ENCODE results near the gene HOXD13. TPM values are rescaled to one million over a fixed set of nuclear protein-coding genes. Genes with fewer than 3 reads are reported as not detected.

The HOXD13 gene
- total RNA-seq, 2 experiments from 2014 or later: not detected

- no peak for DNase-seq
- Mint-ChIP-seq H3K4me3 (no peak overlapping the region), H3K9me3 (no peaks in the 10 kb centered on the region), H3K4me1 (peaks cover 6% of the 10 kb centered on the region), H3K27me3 (peaks cover 86% of the 10 kb centered on the region), H3K27ac (no peak overlapping the region), H3K36me3 (ENCODE audit: low read depth) (peaks cover 2% of the 10 kb centered on the region)
- ChIA-PET CTCF (interaction anchor here (0.8 to 2.3 kb wide), 6 partner anchors 10 to 43 kb away, joined by 3 to 9 read pairs (median 4); no protein-coding TSS in a partner anchor), POLR2A (interaction anchor here (0.8 to 1.6 kb wide), 3 partner anchors 12 to 47 kb away, joined by 3 read pairs; no protein-coding TSS in a partner anchor)
Measured at GRCh38 chr2:176120364-176121189, 28.1 kb downstream of the HOXD13 start.

- DNase-seq: no peak
- H3K9me3 Mint-ChIP-seq: no peaks in the 10 kb centered on the region
- peaks cover 2% of the 10 kb centered on the region for H3K36me3 Mint-ChIP-seq (ENCODE audit: low read depth)
- peaks cover 86% of the 10 kb centered on the region for H3K27me3 Mint-ChIP-seq
- H3K27ac Mint-ChIP-seq: no peak overlapping the region
- POLR2A ChIA-PET: interaction anchor here (1.0 to 1.6 kb wide), 3 partner anchors 11 to 462 kb away, joined by 3 read pairs; no protein-coding TSS in a partner anchor
- CTCF ChIA-PET: interaction anchor here (0.8 to 2.3 kb wide), 6 partner anchors 10 to 531 kb away, joined by 3 to 9 read pairs (median 4); no protein-coding TSS in a partner anchor
- peaks cover 6% of the 10 kb centered on the region for H3K4me1 Mint-ChIP-seq
- H3K4me3 Mint-ChIP-seq: no peak overlapping the region
Measured at GRCh38 chr2:176121190-176122051, 28.9 kb downstream of the HOXD13 start.

- H3K9me3 Mint-ChIP-seq: no peaks in the 10 kb centered on the region
- no peak for DNase-seq
- peaks cover 6% of the 10 kb centered on the region for H3K4me1 Mint-ChIP-seq
- ChIA-PET POLR2A (interaction anchor here (1.0 kb wide), 1 partner anchor 461 kb away, joined by 3 read pairs; no protein-coding TSS in a partner anchor), CTCF (interaction anchor here (1.2 to 2.3 kb wide), 2 partner anchors 11 to 530 kb away, joined by 3 to 9 read pairs; no protein-coding TSS in a partner anchor)
- peaks cover 2% of the 10 kb centered on the region for H3K36me3 Mint-ChIP-seq (ENCODE audit: low read depth)
- H3K27ac Mint-ChIP-seq: peak overlapping the region; percentile 35
- no peak overlapping the region for H3K4me3 Mint-ChIP-seq
- H3K27me3 Mint-ChIP-seq: peaks cover 85% of the 10 kb centered on the region
Measured at GRCh38 chr2:176122052-176122682, 29.6 kb downstream of the HOXD13 start.

- no peaks in the 10 kb centered on the region for H3K9me3 Mint-ChIP-seq
- H3K4me1 Mint-ChIP-seq: peaks cover 6% of the 10 kb centered on the region
- peaks cover 2% of the 10 kb centered on the region for H3K36me3 Mint-ChIP-seq (ENCODE audit: low read depth)
- CTCF ChIA-PET: interaction anchor here (1.2 kb wide), 1 partner anchor 529 kb away, joined by 3 read pairs; no protein-coding TSS in a partner anchor
- H3K27ac Mint-ChIP-seq: peak within 1 kb of the TSS; percentile 35
- no peak for DNase-seq
- H3K27me3 Mint-ChIP-seq: peaks cover 84% of the 10 kb centered on the region
- no peak within 1 kb of the TSS for H3K4me3 Mint-ChIP-seq
- POLR2A ChIA-PET: no interaction called here
Measured at GRCh38 chr2:176122683-176123410, 30.3 kb downstream of the HOXD13 start, which contains the start of gene HOXD9. TSS of gene HOXD9 (plus strand) at chr2:176122719. CDS start at chr2:176122769, 50 bp downstream.

GRCh38 chr2:176123411-176124109 lies 31.0 kb downstream of the HOXD13 start:
- H3K27ac Mint-ChIP-seq: no peak overlapping the region
- peaks cover 11% of the 10 kb centered on the region for H3K4me1 Mint-ChIP-seq
- DNase-seq: no peak
- H3K36me3 Mint-ChIP-seq (ENCODE audit: low read depth): peaks cover 7% of the 10 kb centered on the region
- POLR2A ChIA-PET: no interaction called here
- CTCF ChIA-PET: no interaction called here
- H3K9me3 Mint-ChIP-seq: no peaks in the 10 kb centered on the region
- H3K4me3 Mint-ChIP-seq: no peak overlapping the region
- H3K27me3 Mint-ChIP-seq: peaks cover 84% of the 10 kb centered on the region

- H3K4me3 Mint-ChIP-seq: no peak overlapping the region
- POLR2A ChIA-PET: no interaction called here
- H3K4me1 Mint-ChIP-seq: peaks cover 8% of the 10 kb centered on the region
- no peaks in the 10 kb centered on the region for H3K9me3 Mint-ChIP-seq
- H3K36me3 Mint-ChIP-seq (ENCODE audit: low read depth): peaks cover 6% of the 10 kb centered on the region
- peaks cover 83% of the 10 kb centered on the region for H3K27me3 Mint-ChIP-seq
- CTCF ChIA-PET: interaction anchor here (0.8 kb wide), 1 partner anchor 1024 kb away, joined by 3 read pairs; no protein-coding TSS in a partner anchor
- no peak for DNase-seq
- no peak overlapping the region for H3K27ac Mint-ChIP-seq
Measured at GRCh38 chr2:176124110-176124946, 31.8 kb downstream of the HOXD13 start.

- no peak overlapping the region for H3K4me3 Mint-ChIP-seq
- ChIA-PET POLR2A (no interaction called here), CTCF (interaction anchor here (0.8 to 4.0 kb wide), 5 partner anchors 7 to 1023 kb away, joined by 3 to 43 read pairs (median 7); no protein-coding TSS in a partner anchor)
- peaks cover 6% of the 10 kb centered on the region for H3K36me3 Mint-ChIP-seq (ENCODE audit: low read depth)
- DNase-seq: no peak
- no peak overlapping the region for H3K27ac Mint-ChIP-seq
- peaks cover 8% of the 10 kb centered on the region for H3K4me1 Mint-ChIP-seq
- H3K27me3 Mint-ChIP-seq: peaks cover 75% of the 10 kb centered on the region
- H3K9me3 Mint-ChIP-seq: no peaks in the 10 kb centered on the region
Measured at GRCh38 chr2:176124947-176125771, 32.6 kb downstream of the HOXD13 start.

- H3K4me3 Mint-ChIP-seq: no peak overlapping the region
- H3K27ac Mint-ChIP-seq: no peak overlapping the region
- H3K9me3 Mint-ChIP-seq: no peaks in the 10 kb centered on the region
- DNase-seq: no peak
- H3K4me1 Mint-ChIP-seq: peaks cover 8% of the 10 kb centered on the region
- ChIA-PET CTCF (interaction anchor here (1.3 to 4.0 kb wide), 4 partner anchors 8 to 329 kb away, joined by 3 to 43 read pairs (median 13); no protein-coding TSS in a partner anchor), POLR2A (no interaction called here)
- peaks cover 6% of the 10 kb centered on the region for H3K36me3 Mint-ChIP-seq (ENCODE audit: low read depth)
- peaks cover 72% of the 10 kb centered on the region for H3K27me3 Mint-ChIP-seq
Measured at GRCh38 chr2:176125772-176126054, 33.2 kb downstream of the HOXD13 start.

- Mint-ChIP-seq H3K36me3 (ENCODE audit: low read depth) (peaks cover 10% of the 10 kb centered on the region), H3K4me3 (no peak overlapping the region), H3K27ac (no peak overlapping the region), H3K27me3 (peaks cover 74% of the 10 kb centered on the region), H3K9me3 (no peaks in the 10 kb centered on the region), H3K4me1 (peaks cover 16% of the 10 kb centered on the region)
- CTCF ChIA-PET: interaction anchor here (0.5 to 4.0 kb wide), 26 partner anchors 9 to 1021 kb away, joined by 3 to 43 read pairs (median 6); no protein-coding TSS in a partner anchor
- DNase-seq: peak; percentile 61
- POLR2A ChIA-PET: interaction anchor here (0.9 kb wide), 1 partner anchor 527 kb away, joined by 3 read pairs; no protein-coding TSS in a partner anchor
Measured at GRCh38 chr2:176126929-176127773, 34.6 kb downstream of the HOXD13 start.

- Mint-ChIP-seq H3K9me3 (no peaks in the 10 kb centered on the region), H3K4me1 (peaks cover 20% of the 10 kb centered on the region), H3K27ac (no peak overlapping the region), H3K4me3 (no peak overlapping the region), H3K36me3 (ENCODE audit: low read depth) (peaks cover 10% of the 10 kb centered on the region), H3K27me3 (peaks cover 77% of the 10 kb centered on the region)
- CTCF ChIA-PET: interaction anchor here (0.6 to 4.0 kb wide), 14 partner anchors 12 to 1020 kb away, joined by 3 to 43 read pairs (median 8); no protein-coding TSS in a partner anchor
- POLR2A ChIA-PET: no interaction called here
- no peak for DNase-seq
Measured at GRCh38 chr2:176127774-176128072, 35.2 kb downstream of the HOXD13 start.

Data from activated CD4-positive, alpha-beta memory T cell treated with anti-CD3 and anti-CD28 coated beads, Interleukin-2, amount 10 ng/mL, durations not matched to agents 7 days and 5 days (primary cell).